GM23338 (cell line): ENCODE data around the gene GPHN. TPM values are rescaled to one million over a fixed set of nuclear protein-coding genes. Genes with fewer than 3 reads are reported as not detected.

Source experiments
- ATAC-seq: fragments of 200-7000 bp; cut with Tn5 transposase; 3 replicates; pipeline ENCODE4 v1.9.1; 2020
- DNase-seq: peaks from one replicate; pipeline ENCODE4 v3.0.0-alpha.2; 2015; ENCODE audit warnings: low spot score
- H2AFZ ChIP-seq: fragments of 200-600 bp; sonication (generic); 2 replicates; pipeline ENCODE4 v1.8.0; 2016; ENCODE audit warnings: antibody characterized with exemption, mild to moderate bottlenecking, moderate library complexity
- H3F3A ChIP-seq: fragments of 200-600 bp; sonication (generic); replicated peaks from 2 replicates; pipeline ENCODE4 v1.8.0; 2017; ENCODE audit warnings: antibody characterized with exemption, mixed run types, low read depth
- H3K27ac ChIP-seq: fragments of 200-600 bp; sonication (generic); 2 replicates; pipeline ENCODE4 v1.6.1; 2016; ENCODE audit warnings: low read depth
- H3K27me3 ChIP-seq: fragments of 200-600 bp; sonication (generic); 2 replicates; pipeline ENCODE4 v1.8.0; 2016; ENCODE audit warnings: mild to moderate bottlenecking, mixed run types, moderate library complexity; ENCODE audit not compliant: insufficient read depth
- H3K36me3 ChIP-seq: fragments of 200-600 bp; sonication (generic); 2 replicates; pipeline ENCODE4 v1.8.0; 2016; ENCODE audit warnings: mild to moderate bottlenecking; ENCODE audit not compliant: insufficient read depth
- H3K4me1 ChIP-seq: fragments of 200-600 bp; sonication (generic); 2 replicates; pipeline ENCODE4 v1.8.0; 2016; ENCODE audit warnings: mild to moderate bottlenecking, moderate library complexity; ENCODE audit not compliant: insufficient read depth
- H3K4me2 ChIP-seq: fragments of 200-600 bp; sonication (generic); 2 replicates; pipeline ENCODE4 v1.7.1; 2017; ENCODE audit warnings: mixed run types
- H3K4me3 ChIP-seq: fragments of 200-600 bp; sonication (generic); 2 replicates; pipeline ENCODE4 v1.6.1; 2016; ENCODE audit warnings: mixed run types
- H3K79me2 ChIP-seq: fragments of 200-600 bp; sonication (generic); replicated peaks from 2 replicates; pipeline ENCODE4 v1.8.0; 2017; ENCODE audit warnings: mild to moderate bottlenecking; ENCODE audit not compliant: insufficient read depth
- H3K9me2 ChIP-seq: fragments of 200-600 bp; sonication (generic); 2 replicates; pipeline ENCODE4 v1.8.0; 2017; ENCODE audit not compliant: insufficient read depth
- H4K20me1 ChIP-seq: fragments of 200-600 bp; sonication (generic); replicated peaks from 2 replicates; pipeline ENCODE4 v1.8.0; 2017; ENCODE audit warnings: mild to moderate bottlenecking; ENCODE audit not compliant: insufficient read depth
- H3K27ac Mint-ChIP-seq: 2 replicates; pipeline ENCODE4 v1.8.0; 2020; ENCODE audit warnings: inconsistent platforms, mild to moderate bottlenecking, moderate library complexity, mixed read lengths
- H3K27me3 Mint-ChIP-seq: 3 replicates; pipeline ENCODE4 v1.8.0; 2022; ENCODE audit warnings: low read depth, mild to moderate bottlenecking, moderate library complexity, mixed read lengths, inconsistent platforms; ENCODE audit not compliant: insufficient read depth, poor library complexity
- H3K36me3 Mint-ChIP-seq: 3 replicates; pipeline ENCODE4 v1.8.0; 2021; ENCODE audit warnings: low read depth, mild to moderate bottlenecking, inconsistent platforms, moderate library complexity, mixed read lengths
- H3K4me1 Mint-ChIP-seq: 3 replicates; pipeline ENCODE4 v1.8.0; 2020; ENCODE audit warnings: mild to moderate bottlenecking, inconsistent platforms, mixed read lengths
- H3K4me3 Mint-ChIP-seq: 3 replicates; pipeline ENCODE4 v1.8.0; 2021; ENCODE audit warnings: moderate library complexity, mild to moderate bottlenecking, inconsistent platforms, mixed read lengths
- H3K9me3 Mint-ChIP-seq: 3 replicates; pipeline ENCODE4 v1.8.0; 2020; ENCODE audit warnings: moderate library complexity, mild to moderate bottlenecking, inconsistent platforms, mixed read lengths
- ETS1 ChIP-seq: IDR thresholded peaks from 2 replicates; pipeline ENCODE4 v1.6.1; 2016; ENCODE audit warnings: antibody characterized with exemption
- JUNB ChIP-seq: IDR thresholded peaks from one replicate; pipeline ENCODE4 v1.6.1; 2016; ENCODE audit warnings: antibody characterized with exemption; ENCODE audit not compliant: unreplicated experiment
- NANOG ChIP-seq: IDR thresholded peaks from 2 replicates; pipeline ENCODE4 v1.6.1; 2016; ENCODE audit warnings: antibody characterized with exemption, borderline replicate concordance
- POLR2AphosphoS5 ChIP-seq: IDR thresholded peaks from 2 replicates; pipeline ENCODE4 v1.6.1; 2016; ENCODE audit warnings: antibody characterized with exemption, low read depth
- ZNF114 ChIP-seq: fragments of 250-450 bp; sonication (Bioruptor Pico); IDR thresholded peaks from 2 replicates; pipeline ENCODE4 v1.5.0; 2020; ENCODE audit warnings: mild to moderate bottlenecking, moderate library complexity
- ZNF462 ChIP-seq: fragments of 250-450 bp; sonication (Bioruptor Pico); IDR thresholded peaks from 2 replicates; pipeline ENCODE4 v1.5.0; 2020; ENCODE audit warnings: mild to moderate bottlenecking, moderate library complexity
- polyA plus RNA-seq: library from polyadenylated mRNA; unstranded; fragments of >200 nt; fragmentation: Nextera tagmentation; extraction: Ambion mirVana; gene quantifications from 2 replicates; pipeline ENCODE4 v1.2.1, GENCODE V29; 2016
- total RNA-seq: library from RNA; depleted of rRNA; stranded (reverse); fragments of >200 nt; shearing (Covaris generic); gene quantifications from 2 replicates; pipeline ENCODE4 v1.2.3, GENCODE V29; 2014
- TF ChIP-seq, protein P1 (sequence below), 2 experiments: fragments of 200-600 bp in 1 of 2; sonication (generic) in 1 of 2; conservative IDR thresholded peaks; 2 replicates each; pipeline versions ENCODE4 v1.5.1 to v1.6.1; 2016 to 2017; ENCODE audit warnings: antibody characterized with exemption in 2 of 2, low read depth in 2 of 2, mild to moderate bottlenecking in 2 of 2, moderate library complexity in 1 of 2

Gene GPHN
- total and polyA plus RNA-seq, 2 experiments from 2014 or later = 17.6 to 20.6 TPM

DNA sequence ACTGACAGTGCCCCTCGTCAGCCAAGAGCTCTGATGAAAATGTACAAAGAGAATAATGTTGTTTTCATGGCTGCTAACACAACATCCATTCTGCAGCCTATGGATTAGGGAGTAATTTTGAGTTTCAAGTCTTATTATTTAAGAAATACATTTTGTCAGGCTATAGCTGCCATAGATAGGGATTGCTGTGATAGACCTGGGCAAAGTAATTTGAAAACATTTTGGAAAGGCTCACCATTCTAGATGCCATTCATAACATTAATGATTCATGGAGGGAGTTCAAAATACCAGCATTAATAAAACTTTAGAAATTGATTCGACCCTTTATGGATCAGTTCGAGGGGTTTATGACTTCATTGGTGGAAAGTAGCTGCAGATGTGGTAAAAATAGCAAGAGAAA is 149.8 kb downstream of the GPHN start (continued):
- TF ChIP-seq ZNF462 (no peak), POLR2AphosphoS5 (no peak), ZNF114 (CRISPR knock-in tag) (no peak), ETS1 (no peak)

GRCh38 chr14:66662374-66662773 is 154.4 kb downstream of the GPHN start:
- Histone ChIP-seq H3F3A (no peaks in the 10 kb centered on the region), H3K4me3 (no peak overlapping the region), H3K9me2 (no peaks in the 10 kb centered on the region), H2AFZ (no peak overlapping the region), H3K36me3 (no peaks in the 10 kb centered on the region), H4K20me1 (no peaks in the 10 kb centered on the region; the same call in 1 of the 2 replicates), H3K4me1 (no peaks in the 10 kb centered on the region), H3K79me2 (peaks cover 31% of the 10 kb centered on the region), H3K27me3 (no peaks in the 10 kb centered on the region), H3K4me2 (no peak overlapping the region), H3K27ac (no peak overlapping the region)
- no peak overlapping the region for H3K27ac Mint-ChIP-seq
- peaks cover 37% of the 10 kb centered on the region for H3K36me3 Mint-ChIP-seq
- no peak overlapping the region for H3K4me3 Mint-ChIP-seq
- no peaks in the 10 kb centered on the region for H3K4me1 Mint-ChIP-seq
- peaks cover 47% of the 10 kb centered on the region for H3K9me3 Mint-ChIP-seq
- DNase-seq = peak; percentile 58
- ATAC-seq = peak; percentile 58
- no peaks in the 10 kb centered on the region for H3K27me3 Mint-ChIP-seq
- no peak for TF ChIP-seq JUNB
- no peak for TF ChIP-seq ZNF462
- TF ChIP-seq, protein P1, sequence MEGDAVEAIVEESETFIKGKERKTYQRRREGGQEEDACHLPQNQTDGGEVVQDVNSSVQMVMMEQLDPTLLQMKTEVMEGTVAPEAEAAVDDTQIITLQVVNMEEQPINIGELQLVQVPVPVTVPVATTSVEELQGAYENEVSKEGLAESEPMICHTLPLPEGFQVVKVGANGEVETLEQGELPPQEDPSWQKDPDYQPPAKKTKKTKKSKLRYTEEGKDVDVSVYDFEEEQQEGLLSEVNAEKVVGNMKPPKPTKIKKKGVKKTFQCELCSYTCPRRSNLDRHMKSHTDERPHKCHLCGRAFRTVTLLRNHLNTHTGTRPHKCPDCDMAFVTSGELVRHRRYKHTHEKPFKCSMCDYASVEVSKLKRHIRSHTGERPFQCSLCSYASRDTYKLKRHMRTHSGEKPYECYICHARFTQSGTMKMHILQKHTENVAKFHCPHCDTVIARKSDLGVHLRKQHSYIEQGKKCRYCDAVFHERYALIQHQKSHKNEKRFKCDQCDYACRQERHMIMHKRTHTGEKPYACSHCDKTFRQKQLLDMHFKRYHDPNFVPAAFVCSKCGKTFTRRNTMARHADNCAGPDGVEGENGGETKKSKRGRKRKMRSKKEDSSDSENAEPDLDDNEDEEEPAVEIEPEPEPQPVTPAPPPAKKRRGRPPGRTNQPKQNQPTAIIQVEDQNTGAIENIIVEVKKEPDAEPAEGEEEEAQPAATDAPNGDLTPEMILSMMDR (conservative IDR thresholded peaks at IDR 0.05; ENCODE audit: low read depth in 2 of 2) = peak; percentile 75 to 78
- no peak for TF ChIP-seq ZNF114 (CRISPR knock-in tag)
- no peak for TF ChIP-seq NANOG
